HG02884 (cell line): ENCODE measurements around the gene DOP1A.

Source experiments
- ATAC-seq: cut with Tn5 transposase; IDR thresholded peaks from one replicate; pipeline ENCODE4 v1.9.1; 2021; ENCODE audit warnings: mild to moderate bottlenecking, moderate library complexity; ENCODE audit not compliant: unreplicated experiment

The DOP1A gene

GRCh38 chr6:83193747-83194566 lies 126.5 kb downstream of the DOP1A start:
- ATAC-seq = peak; percentile 19

DNA sequence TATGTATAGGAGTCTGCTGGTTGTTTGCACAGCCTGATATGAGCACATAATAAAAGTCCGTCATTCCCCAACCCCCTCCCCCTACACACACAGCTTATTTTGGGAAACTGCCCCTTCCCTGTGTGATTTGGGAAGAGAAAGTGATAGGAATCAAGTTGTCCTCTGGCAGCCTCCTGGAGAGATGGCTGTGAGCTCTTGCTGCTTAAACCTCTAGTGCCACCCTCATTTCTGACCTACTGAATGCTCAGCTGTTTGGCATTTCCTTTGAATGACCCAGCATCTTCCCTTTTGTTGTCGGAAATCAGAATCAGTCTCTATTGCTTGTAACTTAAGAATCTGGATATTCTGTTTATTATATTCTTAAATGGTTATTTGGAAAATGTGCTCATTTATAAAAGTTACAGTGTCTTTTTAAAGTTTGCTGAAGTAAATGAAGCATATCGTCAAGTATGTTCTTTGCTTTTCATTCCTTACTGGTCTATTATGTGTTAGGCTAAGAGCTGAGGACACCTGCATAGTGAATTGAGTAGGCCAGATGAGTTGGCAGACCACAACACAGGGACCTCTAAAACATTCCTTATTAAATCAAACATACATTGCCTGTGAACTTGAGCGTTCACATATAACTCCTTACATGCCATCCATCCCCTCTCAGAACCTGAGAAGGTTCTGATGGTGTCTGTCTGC lies 131.2 kb downstream of the DOP1A start:
- no peak for ATAC-seq

DNA sequence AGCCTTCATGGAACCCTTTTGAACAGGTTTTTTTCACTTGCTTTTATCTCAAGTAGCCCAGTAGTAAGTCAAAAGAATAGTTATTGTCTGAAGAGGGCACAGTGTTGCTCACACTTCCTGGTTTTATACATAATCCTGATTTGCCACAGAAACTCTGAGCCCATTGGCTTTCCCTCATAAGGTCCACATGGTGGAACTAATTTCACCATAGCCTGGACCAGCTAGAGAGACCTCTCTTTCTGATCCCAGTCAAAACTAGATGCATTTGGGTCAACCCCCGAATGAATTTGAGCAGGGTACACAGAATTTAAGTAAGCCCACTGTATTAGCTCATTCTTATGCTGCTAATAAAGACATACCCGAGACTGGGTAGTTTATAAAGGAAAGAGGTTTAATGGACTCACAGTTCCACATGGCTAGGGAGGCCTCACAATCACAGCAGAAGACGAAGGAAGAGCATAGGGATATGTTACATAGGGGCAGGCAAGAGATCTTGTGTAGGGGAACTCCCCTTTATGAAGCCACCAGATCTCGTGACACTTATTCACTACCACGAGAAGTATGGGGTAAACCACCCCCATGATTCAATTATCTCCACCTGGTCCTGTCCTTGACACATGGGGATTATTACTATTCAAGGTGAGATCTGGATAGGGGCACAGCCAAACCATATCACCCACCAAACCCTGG lies 131.8 kb downstream of the DOP1A start:
- peak; percentile 66 for ATAC-seq

GRCh38 chr6:83199863-83200225 lies 132.4 kb downstream of the DOP1A start:
- ATAC-seq = peak; percentile 7

DNA sequence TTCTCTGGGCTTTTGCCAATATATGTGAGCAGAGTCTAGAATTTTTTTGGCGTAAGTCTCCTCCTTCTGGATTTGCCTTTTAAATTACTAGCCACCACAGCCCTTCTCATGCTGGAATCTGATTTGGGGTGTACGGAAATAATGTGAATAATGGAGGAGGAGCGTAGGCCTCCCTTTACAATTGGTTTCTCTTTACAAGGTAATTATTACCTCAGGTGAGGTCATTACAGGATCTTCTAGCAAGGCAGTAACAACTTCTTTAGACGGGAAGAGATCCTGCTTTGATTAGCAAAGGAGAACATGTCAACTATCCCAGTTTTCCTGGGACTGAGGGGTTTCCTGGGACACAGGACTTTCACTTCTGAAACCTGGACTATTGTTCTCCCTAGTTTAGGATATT lies 134.6 kb downstream of the DOP1A start:
- ATAC-seq = no peak

- peak; percentile 100 for ATAC-seq
Measured at GRCh38 chr6:83215131-83216047, 147.9 kb downstream of the DOP1A start.

DNA sequence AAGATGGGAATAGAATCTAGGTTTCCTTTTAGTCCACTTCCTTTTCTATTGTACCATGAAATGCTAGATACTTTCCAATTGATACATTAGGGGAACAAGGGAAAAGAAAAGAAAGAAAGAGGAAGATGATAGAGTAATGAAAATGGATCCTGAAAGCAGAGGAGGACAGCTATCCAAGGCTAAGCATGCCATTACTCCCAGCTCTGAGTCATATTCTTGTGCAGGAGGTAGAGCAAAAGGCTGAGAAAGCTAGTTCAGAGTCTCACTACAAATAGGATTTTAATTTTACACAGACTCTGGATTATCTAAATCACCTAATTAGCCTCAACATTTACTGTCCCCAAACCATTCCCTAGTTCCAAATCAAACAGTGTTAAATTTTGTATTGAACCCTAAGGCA lies 149.3 kb downstream of the DOP1A start:
- ATAC-seq = no peak
